ENCODE measurements around the gene HOXB8.

Gene HOXB8

GRCh38 chr17:48563385-48563838 is 51.7 kb downstream of the HOXB8 start:
- Mint-ChIP-seq H3K4me1 (peaks cover 2% of the 10 kb centered on the region), H3K36me3 (ENCODE audit: low read depth) (no peaks in the 10 kb centered on the region), H3K4me3 (no peak overlapping the region), H3K27ac (no peak overlapping the region), H3K9me3 (no peaks in the 10 kb centered on the region), H3K27me3 (peaks cover 33% of the 10 kb centered on the region)
- DNase-seq (no peak), ATAC-seq (no peak)

DNA sequence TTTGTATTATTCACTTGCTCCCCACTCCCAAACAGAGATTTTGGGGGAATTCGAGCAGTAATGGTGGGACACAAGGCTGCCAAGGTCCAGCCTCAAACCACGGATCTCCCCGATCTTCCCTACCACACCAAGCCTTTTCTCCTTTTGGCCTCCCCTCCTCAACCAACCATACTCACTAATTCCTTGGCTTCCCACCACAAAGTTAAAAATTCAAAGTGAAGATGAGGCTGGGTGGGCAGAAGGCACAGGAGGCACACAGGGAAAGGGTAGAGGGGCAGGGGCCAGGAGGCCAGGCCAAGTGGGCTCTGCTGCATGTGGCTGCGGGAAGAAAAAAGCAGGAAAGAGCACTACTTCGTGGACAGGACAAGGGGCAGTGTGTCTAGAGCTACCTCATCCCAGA is 52.2 kb downstream of the HOXB8 start:
- Mint-ChIP-seq H3K4me1 (no peaks in the 10 kb centered on the region), H3K9me3 (no peaks in the 10 kb centered on the region), H3K27ac (no peak overlapping the region), H3K4me3 (no peak overlapping the region), H3K36me3 (ENCODE audit: low read depth) (no peaks in the 10 kb centered on the region), H3K27me3 (peaks cover 34% of the 10 kb centered on the region)
- ATAC-seq (no peak), DNase-seq (no peak)

All from activated naive CD8-positive, alpha-beta T cell treated with anti-CD3 and anti-CD28 coated beads, Interleukin-2, amount 50 U/mL, for 24 hours (primary cell).